ENCODE measurements around the gene ATP1A1.

- TF ChIP-seq CTCF (IDR thresholded peaks at IDR 0.05): no peak
- TF ChIP-seq POLR2A (IDR thresholded peaks at IDR 0.05): no peak
- TF ChIP-seq EP300 (IDR thresholded peaks at IDR 0.05): no peak
Measured at GRCh38 chr1:116448785-116449385, 75.8 kb downstream of the ATP1A1 start.

Data from suprapubic skin (tissue), 3 donors.